OCI-LY1 (cell line): ENCODE results near the gene ELMO1.

Experiments used
- H2AFZ ChIP-seq: fragments of 200-600 bp; sonication (generic), shearing (Covaris generic); 2 replicates; pipeline ENCODE4 v1.6.0; 2014; ENCODE audit warnings: antibody characterized with exemption, mild to moderate bottlenecking, low read length
- H3F3A ChIP-seq: fragments of 200-600 bp; sonication (generic), shearing (Covaris generic); 2 replicates; pipeline ENCODE4 v1.6.0; 2014; ENCODE audit warnings: mild to moderate bottlenecking, antibody characterized with exemption, low read length, moderate library complexity; ENCODE audit not compliant: insufficient read depth
- H3K27ac ChIP-seq: fragments of 200-600 bp; sonication (generic); 2 replicates; pipeline ENCODE4 v1.5.1; 2014; ENCODE audit warnings: low read length, mixed run types, mild to moderate bottlenecking, low read depth; ENCODE audit not compliant: poor library complexity, severe bottlenecking
- H3K27me3 ChIP-seq: fragments of 200-600 bp; sonication (generic); 2 replicates; pipeline ENCODE4 v1.6.0; 2014; ENCODE audit warnings: antibody characterized with exemption, mild to moderate bottlenecking, low read length, moderate library complexity; ENCODE audit not compliant: insufficient read depth
- H3K36me3 ChIP-seq: fragments of 200-600 bp; sonication (generic); 2 replicates; pipeline ENCODE4 v1.6.1; 2014; ENCODE audit warnings: mild to moderate bottlenecking, antibody characterized with exemption, low read length, moderate library complexity, mixed read lengths; ENCODE audit not compliant: insufficient read depth
- H3K4me1 ChIP-seq: fragments of 200-600 bp; sonication (generic); 2 replicates; pipeline ENCODE4 v1.5.1; 2014; ENCODE audit warnings: mild to moderate bottlenecking, low read length, moderate library complexity; ENCODE audit not compliant: insufficient read depth, severe bottlenecking
- H3K4me2 ChIP-seq: fragments of 200-600 bp; sonication (generic), shearing (Covaris generic); 2 replicates; pipeline ENCODE4 v1.6.1; 2014; ENCODE audit warnings: low read length
- H3K4me3 ChIP-seq: fragments of 200-600 bp; sonication (generic); 2 replicates; pipeline ENCODE4 v1.5.1; 2014; ENCODE audit warnings: low read length, low read depth, mild to moderate bottlenecking, mixed read lengths; ENCODE audit not compliant: poor library complexity, severe bottlenecking
- H3K79me2 ChIP-seq: fragments of 200-600 bp; shearing (Covaris generic); 2 replicates; pipeline ENCODE4 v1.6.1; 2016; ENCODE audit warnings: mixed run types, low read length, mixed read lengths; ENCODE audit not compliant: insufficient read depth
- H3K9ac ChIP-seq: fragments of 200-600 bp; sonication (generic), shearing (Covaris generic); 2 replicates; pipeline ENCODE4 v1.6.1; 2014; ENCODE audit warnings: mild to moderate bottlenecking, low read length, mixed read lengths
- H3K9me2 ChIP-seq: fragments of 200-600 bp; sonication (generic), shearing (Covaris generic); 2 replicates; pipeline ENCODE4 v1.6.1; 2014; ENCODE audit warnings: low read depth, mild to moderate bottlenecking, low read length, mixed read lengths
- H3K9me3 ChIP-seq: fragments of 200-600 bp; shearing (Covaris generic); 2 replicates; pipeline ENCODE4 v1.6.1; 2014; ENCODE audit warnings: low read length, mixed read lengths
- H4K20me1 ChIP-seq: fragments of 200-600 bp; sonication (generic), shearing (Covaris generic); 2 replicates; pipeline ENCODE4 v1.6.0; 2016; ENCODE audit warnings: mild to moderate bottlenecking, low read length; ENCODE audit not compliant: insufficient read depth
- CTCF ChIP-seq: fragments of 200-600 bp; sonication (generic), shearing (Covaris generic); IDR thresholded peaks from 2 replicates; pipeline ENCODE4 v1.5.1; 2017; ENCODE audit warnings: mild to moderate bottlenecking, antibody characterized with exemption, low read length, moderate library complexity, mixed read lengths
- EZH2 ChIP-seq: fragments of 200-600 bp; sonication (generic), shearing (Covaris generic); IDR thresholded peaks from 2 replicates; pipeline ENCODE4 v1.8.0; 2017; ENCODE audit warnings: borderline replicate concordance, mixed run types, mild to moderate bottlenecking, antibody characterized with exemption, low read length, moderate library complexity, mixed read lengths

ELMO1 gene

GRCh38 chr7:37455081-37455480 is 6.4 kb upstream of the ELMO1 start:
- no peaks in the 10 kb centered on the region for H4K20me1 ChIP-seq
- H3K27me3 ChIP-seq, result no peaks in the 10 kb centered on the region
- H3K36me3 ChIP-seq, result no peaks in the 10 kb centered on the region
- no peak overlapping the region for H3K4me2 ChIP-seq
- H3K27ac ChIP-seq, result no peak overlapping the region
- TF ChIP-seq EZH2 (no peak), CTCF (no peak)
- H3K9ac ChIP-seq, result no peak overlapping the region
- no peak overlapping the region for H2AFZ ChIP-seq
- no peaks in the 10 kb centered on the region for H3K4me1 ChIP-seq
- no peaks in the 10 kb centered on the region for H3K9me2 ChIP-seq
- H3K79me2 ChIP-seq, result no peaks in the 10 kb centered on the region
- H3K9me3 ChIP-seq, result no peaks in the 10 kb centered on the region
- no peaks in the 10 kb centered on the region for H3F3A ChIP-seq
- H3K4me3 ChIP-seq, result no peak overlapping the region

- Histone ChIP-seq H4K20me1 (no peaks in the 10 kb centered on the region), H3K9ac (no peak overlapping the region), H3K27me3 (no peaks in the 10 kb centered on the region), H3K4me3 (no peak overlapping the region), H2AFZ (no peak overlapping the region), H3K27ac (no peak overlapping the region), H3K79me2 (no peaks in the 10 kb centered on the region), H3K4me1 (peaks cover 10% of the 10 kb centered on the region), H3F3A (no peaks in the 10 kb centered on the region), H3K36me3 (no peaks in the 10 kb centered on the region), H3K9me2 (no peaks in the 10 kb centered on the region), H3K9me3 (no peaks in the 10 kb centered on the region), H3K4me2 (no peak overlapping the region)
- no peak for TF ChIP-seq EZH2
- no peak for TF ChIP-seq CTCF
These were observed 3.7 kb upstream of the ELMO1 start for GRCh38 chr7:37452346-37452745.

- Histone ChIP-seq H2AFZ (no peak overlapping the region), H3K9ac (no peak overlapping the region), H3K9me2 (no peaks in the 10 kb centered on the region)
These were observed 1.4 kb upstream of the ELMO1 start for GRCh38 chr7:37450035-37450434.

More at GRCh38 chr7:37450035-37450434, 1.4 kb upstream of the ELMO1 start:
- H3K9me3 ChIP-seq, result no peaks in the 10 kb centered on the region
- peaks cover 10% of the 10 kb centered on the region for H3K4me1 ChIP-seq
- no peaks in the 10 kb centered on the region for H3K79me2 ChIP-seq
- no peak for TF ChIP-seq CTCF
- no peak for TF ChIP-seq EZH2
- H3K4me3 ChIP-seq, result no peak overlapping the region
- H3K36me3 ChIP-seq, result no peaks in the 10 kb centered on the region
- H4K20me1 ChIP-seq, result no peaks in the 10 kb centered on the region
- peaks cover 9% of the 10 kb centered on the region; the same call in 1 of the 2 replicates for H3K27me3 ChIP-seq
- no peak overlapping the region for H3K4me2 ChIP-seq
- H3K27ac ChIP-seq, result no peak overlapping the region
- H3F3A ChIP-seq, result no peaks in the 10 kb centered on the region
